Amniotic stem cell (primary cell): ENCODE measurements around the gene RGS6.

Source experiments
- DNase-seq: peaks from one replicate; lab custom pipeline; 2025; lab: John Stamatoyannopoulos, UW

Gene RGS6

GRCh38 chr14:72610096-72610830 lies 678.0 kb downstream of the RGS6 start:
- no peak for DNase-seq

- no peak for DNase-seq
Measured at GRCh38 chr14:72610831-72611200, 678.6 kb downstream of the RGS6 start.

DNA sequence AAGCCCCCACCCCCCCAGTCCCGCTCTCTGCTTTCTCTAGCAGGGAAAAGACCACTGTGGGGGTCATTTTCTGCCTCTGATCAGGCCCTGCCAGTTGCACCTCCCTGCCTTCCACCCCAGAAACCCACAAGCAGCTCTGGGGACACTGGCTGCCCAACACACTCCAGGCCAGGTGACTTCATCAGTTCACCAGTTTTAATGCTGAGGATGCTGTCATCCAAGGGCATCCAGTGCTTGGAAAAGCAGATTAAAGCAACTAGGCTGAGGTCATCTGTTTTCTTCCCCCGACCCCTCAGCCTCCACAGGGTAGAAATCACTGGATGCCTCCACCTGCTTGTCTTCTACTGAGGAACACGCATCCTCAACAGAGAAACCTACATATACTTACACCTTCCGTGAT lies 679.3 kb downstream of the RGS6 start:
- DNase-seq, result no peak

DNA sequence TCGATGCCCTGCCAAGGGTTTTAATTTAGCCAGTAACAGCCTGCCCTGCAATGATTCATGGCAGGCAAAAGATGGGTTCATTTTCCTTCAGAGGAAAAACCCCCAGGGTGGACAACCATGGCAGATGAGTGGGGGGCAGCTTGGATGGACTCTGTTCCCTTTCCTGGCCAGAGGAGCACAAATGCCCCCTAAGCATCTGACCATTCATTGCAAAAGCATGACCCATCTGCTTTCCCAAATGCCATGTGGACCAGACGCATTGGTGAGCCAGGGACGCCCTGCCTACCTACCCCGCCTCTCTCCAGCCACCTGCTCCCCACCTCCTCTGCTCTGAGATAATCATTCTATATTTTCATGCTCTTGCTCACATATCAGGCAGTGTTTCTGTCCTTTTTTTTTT lies 679.8 kb downstream of the RGS6 start:
- no peak for DNase-seq

DNA sequence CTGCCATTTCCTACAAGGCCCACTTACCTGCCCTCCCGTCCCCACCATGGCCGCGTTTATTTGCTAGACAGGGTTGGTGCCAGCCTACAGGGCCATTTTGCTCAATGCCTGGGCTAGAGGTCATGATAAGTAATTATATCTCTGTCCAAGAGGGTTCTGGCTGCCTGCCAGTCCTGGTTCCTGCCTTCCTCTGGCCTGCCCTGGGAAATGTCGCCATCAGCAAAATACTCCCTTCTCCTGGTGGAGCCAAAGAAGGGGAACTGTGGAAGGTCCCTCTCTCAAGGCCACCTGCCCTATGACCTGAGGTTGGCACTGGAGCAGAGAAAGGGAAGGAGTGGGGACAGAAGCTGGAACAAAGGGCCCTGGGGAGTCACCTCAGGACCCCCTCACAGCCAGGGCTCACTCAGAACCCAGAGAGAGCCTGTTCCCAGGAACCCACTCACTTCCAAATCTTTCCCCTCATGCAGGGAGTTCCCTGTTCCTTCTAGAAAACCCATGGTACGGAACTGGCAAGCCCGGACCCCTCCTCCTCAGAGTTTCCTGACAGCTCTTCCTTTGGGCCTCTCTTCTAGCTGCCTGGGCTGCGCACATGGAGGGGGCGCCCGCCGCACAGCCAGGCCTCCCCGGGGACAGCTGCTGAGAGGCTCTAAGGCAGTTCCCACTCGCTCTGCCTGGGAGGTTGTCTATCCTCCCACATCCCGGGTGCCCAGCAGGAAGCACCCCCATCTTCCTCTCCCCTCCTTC lies 681.2 kb downstream of the RGS6 start:
- no peak for DNase-seq

GRCh38 chr14:72613975-72614319 lies 681.7 kb downstream of the RGS6 start:
- no peak for DNase-seq

GRCh38 chr14:72614365-72614764 lies 682.1 kb downstream of the RGS6 start:
- DNase-seq, result no peak

DNA sequence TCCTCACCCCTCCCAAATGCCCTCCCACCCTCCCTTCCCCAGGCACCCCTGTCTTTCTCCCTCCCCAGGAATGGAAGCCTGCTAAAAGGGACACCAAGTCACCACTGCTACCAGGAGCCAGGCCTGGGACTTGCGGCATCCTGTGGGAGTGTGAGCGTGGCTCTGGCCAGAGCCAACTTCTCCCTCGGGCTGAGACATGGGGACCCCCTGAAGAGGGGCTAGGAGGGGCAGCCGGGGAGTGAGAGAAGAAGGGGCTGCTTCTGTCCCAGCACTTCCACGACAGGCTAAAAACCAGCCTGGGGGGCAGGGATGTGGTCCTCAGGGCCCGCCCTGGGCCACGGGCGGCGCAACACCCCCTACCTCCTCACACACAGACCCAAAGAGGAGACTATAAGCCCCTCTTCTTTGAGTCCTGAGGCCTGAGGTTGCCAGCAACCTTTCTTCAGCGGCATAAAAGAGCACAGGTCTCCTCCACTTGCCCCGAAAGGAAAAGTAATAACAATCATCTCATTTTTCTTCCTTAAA lies 682.7 kb downstream of the RGS6 start:
- DNase-seq, result no peak

DNA sequence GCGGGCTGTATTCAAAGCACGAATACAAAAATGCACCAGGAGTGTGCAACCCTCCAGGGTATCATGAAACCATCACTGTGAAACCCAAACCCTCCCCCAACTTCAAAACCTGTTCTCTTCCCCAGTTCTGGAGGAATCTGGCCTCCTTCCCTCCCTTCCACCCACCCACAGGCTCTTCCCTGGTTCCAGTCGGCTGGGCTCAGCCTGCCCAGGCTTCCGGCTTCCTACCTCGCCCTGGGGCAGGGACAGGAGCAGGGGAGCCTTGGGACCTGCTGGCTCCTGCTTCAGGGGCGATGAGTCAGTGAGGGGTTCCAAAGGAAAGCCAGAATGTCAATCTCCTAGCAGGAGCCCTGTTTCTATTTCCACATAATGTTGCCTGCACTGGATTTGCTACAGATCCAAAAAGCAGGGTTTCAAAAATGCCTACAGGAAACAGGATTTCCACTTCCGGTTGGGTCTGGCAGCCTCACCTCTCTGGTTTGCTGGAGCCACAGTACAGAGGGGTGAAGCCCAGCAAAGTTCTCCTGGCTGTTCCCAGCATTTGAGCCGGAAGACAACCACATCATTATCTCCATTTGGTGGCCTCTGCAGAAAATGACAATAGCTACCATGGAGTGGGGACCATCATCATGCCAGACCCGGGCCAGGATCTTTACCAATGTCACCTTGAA lies 683.4 kb downstream of the RGS6 start:
- peak; percentile 34 for DNase-seq
